ENCODE measurements around the gene MOGAT3.
A peak's percentile ranks its signal among the peaks of the same experiment; 100 is the strongest.

The MOGAT3 gene, protein sequence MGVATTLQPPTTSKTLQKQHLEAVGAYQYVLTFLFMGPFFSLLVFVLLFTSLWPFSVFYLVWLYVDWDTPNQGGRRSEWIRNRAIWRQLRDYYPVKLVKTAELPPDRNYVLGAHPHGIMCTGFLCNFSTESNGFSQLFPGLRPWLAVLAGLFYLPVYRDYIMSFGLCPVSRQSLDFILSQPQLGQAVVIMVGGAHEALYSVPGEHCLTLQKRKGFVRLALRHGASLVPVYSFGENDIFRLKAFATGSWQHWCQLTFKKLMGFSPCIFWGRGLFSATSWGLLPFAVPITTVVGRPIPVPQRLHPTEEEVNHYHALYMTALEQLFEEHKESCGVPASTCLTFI

DNA sequence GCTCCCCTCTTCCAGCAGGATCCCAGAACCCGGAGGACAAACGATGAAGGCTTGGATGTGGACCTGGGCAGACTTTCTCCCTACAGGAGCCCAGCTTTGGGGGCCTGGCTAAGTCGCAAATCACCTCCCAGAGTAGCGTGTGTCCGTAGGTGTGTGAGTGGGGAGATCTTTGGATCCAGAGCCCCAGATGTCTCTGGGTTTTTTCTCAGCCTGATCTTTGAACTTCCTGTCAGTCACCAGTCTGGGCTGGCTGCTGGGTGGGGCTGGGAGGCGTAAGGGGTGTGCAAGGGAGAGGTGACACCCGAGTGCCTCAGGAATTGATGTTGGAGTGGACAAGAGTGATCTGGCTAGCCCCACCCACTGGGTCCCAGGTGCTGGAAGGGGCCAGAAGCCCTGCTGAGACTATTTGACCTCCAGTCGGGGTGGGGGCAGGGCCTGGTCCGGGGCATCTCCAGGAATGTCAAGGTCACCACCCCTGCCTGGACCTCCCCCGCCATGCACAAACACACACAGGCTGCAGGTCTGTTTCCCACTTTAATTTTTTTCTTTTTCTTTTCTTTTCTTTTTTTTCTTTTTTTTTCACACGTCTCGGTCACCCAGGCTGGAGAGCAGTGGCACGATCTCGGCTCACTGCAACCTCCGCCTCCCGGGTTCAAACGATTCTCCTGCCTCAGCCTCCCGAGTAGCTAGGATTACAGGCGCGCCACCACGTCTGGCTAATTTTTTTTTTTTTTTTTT, at the start of gene MOGAT3:
TSS of gene MOGAT3 (minus strand) at position 175 of the 738 bp plus-strand sequence. CDS start 182 bp downstream, outside the sequence.
- no peak for DNase-seq

DNA sequence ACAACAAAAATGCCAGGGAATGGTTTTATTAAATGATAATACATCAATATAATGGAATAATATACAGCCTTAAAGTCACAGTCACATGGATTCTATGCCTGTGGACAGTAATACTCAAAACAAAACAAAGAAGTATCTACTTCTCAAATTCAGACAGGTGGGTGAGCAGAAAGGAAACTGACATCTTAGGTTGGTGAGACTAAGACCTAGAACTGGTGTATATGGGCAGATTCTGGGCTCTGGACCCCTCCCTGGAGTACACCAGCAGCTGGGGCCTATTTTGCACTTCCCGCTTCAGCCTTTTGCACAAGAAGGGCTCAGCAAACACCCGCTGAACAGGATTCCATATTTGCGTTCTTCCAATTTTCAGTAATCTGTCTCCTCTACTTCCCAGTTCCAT, 49.5 kb upstream of the MOGAT3 start:
- no peak for DNase-seq

DNA sequence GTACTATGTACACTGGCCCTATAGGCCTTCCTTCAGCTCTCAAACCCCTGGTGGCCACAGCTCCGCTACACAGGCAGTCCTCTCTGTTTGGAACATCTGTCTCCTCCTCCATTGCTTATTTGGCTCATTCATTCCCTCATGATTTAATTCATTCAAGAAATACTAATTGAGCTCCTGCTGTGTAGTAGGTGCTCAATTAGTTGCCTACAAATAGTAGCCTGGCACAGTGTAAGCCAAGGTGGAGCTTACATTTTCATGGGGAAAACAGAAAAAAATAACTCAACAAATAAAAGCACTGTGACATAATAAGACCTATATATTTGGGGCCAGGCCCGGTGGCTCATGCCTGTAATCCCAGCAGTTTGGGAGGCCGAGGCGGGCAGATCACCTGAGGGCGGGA, 47.4 kb upstream of the MOGAT3 start:
- DNase-seq, result no peak

DNA sequence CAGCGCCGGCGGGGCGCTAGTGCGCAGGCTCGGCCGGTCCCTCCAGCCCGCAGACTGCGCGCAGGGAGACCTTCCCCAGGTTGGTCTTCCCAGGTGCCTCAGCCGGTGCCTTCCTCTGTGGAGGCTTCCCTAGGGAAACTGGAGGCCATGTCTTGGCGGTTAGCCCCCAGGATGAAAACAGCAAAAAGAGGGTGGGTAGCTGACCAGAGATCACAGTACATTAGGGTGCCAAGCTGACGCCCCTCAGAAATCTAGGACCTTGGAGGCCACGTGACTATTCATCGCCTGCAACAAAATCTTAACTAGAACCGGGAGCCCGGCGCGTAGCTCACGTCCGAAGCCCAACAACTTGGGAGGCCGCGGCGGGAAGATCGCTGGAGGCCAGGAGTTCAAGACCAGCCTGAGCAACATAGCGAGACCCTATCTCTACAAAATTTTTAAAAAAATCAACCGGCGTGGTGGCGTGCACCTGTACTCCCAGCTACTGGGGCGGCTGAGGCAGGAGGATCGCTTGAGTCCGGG, 44.4 kb upstream of the MOGAT3 start:
- DNase-seq, result no peak

DNA sequence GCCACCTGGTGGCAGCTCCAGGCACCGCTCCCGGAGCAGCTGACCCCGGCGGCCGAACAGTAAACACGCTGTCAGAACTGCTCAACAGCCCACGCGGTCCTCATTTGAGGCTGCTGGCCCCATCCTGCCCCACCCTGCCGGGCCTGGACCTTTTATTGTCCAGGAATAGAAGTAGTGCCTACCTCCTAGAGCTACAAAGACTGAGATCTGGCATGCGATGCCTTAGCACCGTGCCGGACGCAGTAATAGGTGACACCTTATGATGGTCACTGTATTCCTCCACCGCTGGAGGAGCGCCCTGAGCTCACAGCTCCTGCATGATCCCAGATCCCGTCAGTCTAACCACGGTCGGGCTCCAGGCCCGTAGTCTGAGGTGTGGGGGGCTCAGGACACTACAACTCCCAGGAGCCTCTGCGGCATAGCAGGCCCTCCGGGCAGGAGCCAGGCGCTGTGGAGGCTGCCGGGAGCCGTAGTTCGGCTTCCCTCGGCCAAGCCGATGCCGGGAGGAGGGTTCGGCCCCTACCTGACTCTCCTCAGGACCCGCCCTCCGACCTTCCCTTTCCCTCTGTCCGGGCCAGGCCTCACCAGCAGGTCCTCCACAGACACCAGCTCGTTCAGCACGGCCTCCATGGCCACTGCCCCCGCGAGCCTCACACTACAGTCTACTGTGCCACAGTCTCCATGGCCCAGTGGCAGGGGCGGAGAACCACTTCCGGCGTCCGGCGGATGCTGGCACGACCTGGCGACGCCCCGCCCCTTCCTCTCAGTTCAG, 43.7 kb upstream of the MOGAT3 start, which contains the start of gene FIS1:
TSS of gene FIS1 (minus strand) at position 707 of the 772 bp plus-strand sequence. CDS start at position 630, 77 bp downstream.
- peak; percentile 60 to 100 (median 96) for DNase-seq

DNA sequence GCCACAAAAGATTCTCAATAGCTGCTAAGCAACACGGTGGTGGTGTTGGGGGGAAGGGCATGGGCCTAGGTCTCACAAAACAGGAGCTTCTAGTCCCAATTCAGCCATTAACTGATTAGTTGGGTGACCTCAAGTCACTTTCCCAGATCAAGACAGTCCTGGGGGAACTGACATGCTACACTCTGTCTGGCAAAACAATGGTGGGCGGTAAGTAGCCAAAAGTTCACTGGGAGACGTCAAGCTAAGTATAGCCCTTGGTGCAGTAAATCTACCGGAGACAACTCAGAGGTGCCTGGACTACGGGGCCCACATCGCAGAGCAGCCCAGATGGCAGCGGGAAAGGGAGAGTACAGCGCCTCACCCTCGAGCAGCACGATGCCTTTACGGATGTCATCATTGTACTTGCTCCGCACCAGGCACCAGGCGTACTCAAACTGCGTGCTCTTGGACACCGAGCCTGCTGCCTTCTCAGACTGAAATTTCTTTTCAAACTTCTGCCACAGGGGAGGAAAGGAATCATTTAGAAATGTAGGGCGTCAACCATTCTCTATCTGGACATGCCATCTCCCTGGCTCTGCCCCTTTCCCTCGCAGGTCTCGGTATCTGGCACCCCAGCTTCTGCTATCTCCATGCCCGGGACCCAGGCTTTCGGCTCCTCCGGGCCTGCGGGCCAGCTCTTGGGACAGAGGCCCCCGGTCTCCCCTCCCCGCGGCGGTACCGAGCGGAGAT, 43.0 kb upstream of the MOGAT3 start:
- DNase-seq, result peak in 4 of 58 donors; percentile 36 to 49 (median 38)

DNA sequence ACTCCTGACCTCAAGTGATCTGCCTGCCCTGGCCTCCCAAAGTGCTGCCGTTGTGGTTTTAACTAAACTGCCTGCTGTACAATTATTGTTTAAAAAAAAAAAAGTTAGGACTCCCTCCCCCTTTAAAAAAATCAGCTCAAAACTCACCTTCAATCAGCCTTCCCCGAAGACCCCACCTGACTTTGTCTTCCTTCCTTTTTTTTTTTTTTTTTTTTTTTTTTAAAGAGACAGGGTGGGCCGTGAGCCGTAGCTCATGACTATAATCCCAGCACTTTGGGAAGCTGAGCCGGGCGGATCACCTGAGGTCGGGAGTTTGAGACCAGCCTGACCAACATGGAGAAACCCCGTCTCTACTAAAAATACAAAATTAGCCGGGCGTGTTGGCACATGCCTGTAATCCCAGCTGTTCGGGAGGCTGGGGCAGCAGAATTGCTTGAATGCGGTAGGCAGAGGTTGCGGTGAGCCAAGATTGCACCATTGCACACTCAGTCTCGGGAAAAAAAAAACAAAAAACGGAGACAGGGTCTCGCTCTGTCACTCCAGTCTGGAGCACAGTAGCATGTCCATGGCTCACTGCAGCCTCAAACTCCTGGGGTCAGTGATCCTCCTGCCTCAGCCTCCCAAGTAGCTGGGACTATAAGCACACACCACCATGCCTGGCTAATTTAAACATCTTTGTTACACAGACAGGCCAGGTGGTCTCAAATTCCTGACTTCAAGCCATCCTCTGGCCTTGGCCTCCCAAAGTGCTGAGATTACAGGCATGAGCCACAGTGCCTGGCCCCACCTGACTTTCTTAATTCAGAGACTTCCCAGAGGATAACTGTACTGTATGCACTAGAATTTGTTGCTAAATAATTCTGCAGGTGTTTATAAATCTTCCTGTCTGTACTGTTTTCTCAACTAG, 40.9 kb upstream of the MOGAT3 start:
- no peak for DNase-seq

DNA sequence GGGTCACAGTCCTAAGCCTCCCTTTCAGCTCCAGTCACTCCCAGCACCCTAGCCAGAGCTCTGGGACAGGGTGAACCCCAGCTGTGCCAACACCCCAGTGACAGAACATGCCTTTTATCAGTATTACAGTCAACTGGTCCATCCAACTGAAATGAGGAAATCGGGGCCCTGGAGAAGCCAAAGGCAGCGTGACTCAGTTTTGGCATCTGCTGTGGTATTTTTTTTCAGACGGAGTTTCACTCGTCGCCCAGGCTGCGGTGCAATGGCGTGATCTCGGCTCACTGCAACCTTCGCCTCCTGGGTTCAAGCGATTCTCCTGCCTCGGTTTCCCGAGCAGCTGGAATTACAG, 40.2 kb upstream of the MOGAT3 start:
- DNase-seq, result no peak

DNA sequence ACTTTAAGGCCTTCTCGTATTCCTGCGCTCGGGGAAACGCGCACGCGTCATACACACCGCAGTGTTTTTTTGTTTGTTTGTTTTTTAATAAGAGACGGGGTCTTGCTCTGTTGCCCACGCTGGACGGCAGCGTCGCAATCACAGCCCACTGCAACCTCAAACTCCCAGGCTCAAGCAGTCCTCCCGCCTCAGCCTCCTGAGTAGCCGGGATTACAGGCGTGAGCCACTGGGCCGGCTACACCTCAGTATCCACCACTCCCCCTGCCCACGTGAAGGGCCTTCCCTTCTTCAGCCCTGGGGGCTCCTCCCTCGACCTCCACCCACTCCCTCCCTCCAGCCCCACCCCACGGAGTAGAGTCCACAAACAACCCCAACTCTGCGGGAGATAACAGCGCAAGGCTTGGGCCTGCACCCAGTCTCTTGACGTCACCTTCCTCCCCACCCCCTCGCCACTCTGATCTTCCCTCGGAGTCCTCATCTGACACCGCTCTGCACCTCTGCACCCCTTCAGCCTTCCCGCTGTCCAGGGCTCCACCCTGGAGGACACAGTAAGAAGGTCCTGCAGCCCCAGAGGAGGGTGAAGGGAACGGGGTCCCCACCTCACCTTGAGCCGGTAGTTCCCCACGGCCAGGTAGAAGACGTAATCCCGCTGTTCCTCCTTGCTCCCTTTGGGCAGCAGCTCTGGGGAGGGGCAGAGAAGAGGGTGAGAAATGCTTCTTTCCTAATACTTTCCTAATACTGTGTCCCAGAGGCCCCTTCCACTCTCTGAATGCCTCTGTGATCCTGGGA, 39.6 kb upstream of the MOGAT3 start:
- DNase-seq, result no peak

DNA sequence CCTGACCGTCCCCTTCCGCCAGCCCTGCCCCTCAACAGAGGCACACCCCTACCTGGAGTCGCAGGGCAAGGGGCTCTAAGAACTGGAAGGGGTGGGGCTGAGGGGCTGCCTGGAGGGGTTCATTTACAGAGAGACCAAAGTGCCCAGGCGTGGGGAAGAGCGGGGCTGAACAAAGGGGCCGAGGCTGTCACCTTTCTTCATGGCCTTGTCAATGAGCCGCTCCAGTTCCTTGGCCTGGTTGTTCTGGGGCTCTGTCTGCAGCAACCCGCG, 39.0 kb upstream of the MOGAT3 start:
- DNase-seq, result no peak

DNA sequence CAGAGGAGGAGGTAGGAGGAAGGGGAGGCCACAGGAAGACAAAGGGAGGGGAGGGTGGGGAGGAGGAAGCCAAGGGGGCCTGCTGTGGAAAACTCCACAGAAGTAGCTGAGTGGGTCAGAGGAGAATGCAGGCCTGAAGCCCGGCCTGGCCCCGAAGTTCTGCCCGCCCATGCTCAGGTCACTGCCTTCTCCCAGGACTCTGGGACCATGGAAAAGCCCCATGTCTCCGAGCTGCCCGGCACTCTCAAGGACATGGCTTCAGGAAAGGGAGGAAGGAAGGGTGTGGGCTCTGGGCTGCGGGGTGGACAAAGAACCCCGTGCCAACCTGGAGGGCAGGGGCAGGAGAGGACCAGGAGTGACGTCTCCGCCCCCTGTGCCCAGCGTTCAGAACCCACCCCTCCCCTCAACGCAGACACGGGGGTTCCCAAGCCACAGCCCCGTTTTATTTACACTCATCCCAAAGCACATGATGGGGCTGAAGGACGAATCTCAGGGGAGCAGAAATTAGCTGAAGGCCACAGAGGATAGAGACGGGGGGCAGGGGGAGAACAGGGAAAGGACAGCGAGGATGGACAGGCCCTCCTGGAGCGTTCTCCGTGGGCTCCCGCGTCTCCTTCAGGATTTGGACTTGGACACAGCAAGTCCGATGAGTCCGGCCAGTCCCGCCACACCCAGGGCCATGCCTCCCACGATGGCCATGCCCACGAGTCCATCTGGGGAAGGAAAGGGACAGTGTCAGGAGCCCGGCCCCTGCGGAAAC, 38.5 kb upstream of the MOGAT3 start:
- no peak for DNase-seq

DNA sequence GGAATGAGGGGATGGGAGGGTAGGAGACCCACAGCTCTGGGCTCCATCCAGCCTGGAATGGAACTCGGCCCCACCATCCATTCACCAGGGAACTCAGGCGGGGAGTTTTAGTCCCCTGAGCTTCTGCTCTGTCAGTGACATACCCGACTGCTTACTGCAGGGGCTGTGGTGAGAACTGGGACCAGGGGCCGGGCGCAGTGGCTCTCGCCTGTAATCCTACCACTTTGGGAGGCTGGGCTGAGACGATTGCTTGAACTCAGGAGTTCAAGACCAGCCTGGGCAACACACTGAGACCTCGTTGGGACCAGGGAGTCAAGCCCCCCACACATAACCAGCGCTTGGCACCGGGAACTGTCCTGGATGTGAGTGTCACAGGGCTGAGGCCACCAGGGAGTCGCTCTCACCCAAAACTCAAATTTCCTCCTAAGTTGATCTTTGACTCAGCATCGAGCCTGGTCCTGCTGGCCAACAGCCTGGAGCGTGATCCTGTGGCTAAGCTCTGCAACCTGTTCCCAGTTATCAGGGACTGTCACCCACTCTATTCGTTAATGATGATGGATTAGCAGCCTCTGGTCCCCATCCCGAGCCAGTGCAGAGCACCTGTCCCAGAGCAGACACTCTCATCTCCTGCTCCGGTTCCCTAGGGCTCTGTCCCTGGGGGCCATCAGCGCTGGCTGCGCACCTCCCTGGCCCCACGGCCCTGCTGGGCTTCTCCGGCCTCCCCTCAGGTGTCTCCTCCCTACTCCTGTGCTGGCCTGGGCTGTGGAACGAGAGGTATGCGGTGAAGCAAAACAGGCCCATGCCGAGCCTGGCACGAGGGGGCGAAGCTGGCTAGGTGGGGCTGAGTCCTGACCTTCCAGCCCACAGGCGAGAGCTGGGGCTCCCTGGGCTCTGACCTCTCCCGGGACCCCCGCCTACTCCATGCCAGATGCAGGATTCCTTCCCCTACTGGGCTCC, 37.7 kb upstream of the MOGAT3 start:
- no peak for DNase-seq

DNA sequence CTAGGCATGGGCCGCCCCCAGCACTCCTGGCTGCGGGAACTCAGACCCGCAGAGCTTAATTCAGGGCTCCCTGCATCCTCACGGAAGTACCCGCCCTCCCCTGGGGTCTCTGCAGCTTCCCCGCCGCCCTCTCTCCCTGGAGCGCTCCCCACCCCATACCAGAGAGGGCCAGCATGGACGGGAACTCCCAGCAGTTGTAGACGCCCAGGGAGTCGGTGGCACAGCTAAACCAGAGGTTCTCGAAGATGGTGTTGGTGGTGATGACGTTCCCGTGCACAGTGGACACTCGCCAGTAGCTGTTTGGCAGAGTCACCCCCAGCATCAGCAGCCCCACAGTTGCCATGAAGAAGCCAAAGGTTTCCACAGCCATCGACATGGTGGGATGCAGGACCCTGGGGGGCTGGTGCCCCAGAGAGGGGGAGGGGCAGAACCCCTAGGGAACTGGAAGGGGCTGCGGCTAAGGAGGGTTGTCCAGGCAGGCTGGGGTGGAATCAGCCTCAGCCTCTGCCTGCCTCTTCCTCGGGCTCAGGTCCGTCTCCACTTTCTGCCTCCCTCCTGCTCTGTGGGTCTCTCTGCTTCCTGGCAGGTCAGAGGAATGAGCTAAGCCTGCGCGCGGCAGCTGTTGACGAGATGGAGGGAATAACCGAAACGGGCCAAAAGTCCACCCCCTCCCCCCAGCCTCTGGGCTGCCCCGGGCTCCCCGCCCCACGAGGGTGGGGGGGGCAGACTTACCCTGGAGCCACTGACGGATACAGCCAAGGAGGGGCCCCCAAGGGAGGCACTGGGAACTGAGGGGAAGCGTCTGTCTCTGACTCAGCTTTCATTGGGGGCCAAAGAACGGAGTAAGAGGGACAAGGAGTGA, 36.6 kb upstream of the MOGAT3 start, which contains the start of gene CLDN15:
TSS of gene CLDN15 (minus strand) at position 597 of the 862 bp plus-strand sequence. CDS start at position 376, 221 bp downstream.
- peak in 6 of 58 donors; percentile 4 to 36 (median 30) for DNase-seq

DNA sequence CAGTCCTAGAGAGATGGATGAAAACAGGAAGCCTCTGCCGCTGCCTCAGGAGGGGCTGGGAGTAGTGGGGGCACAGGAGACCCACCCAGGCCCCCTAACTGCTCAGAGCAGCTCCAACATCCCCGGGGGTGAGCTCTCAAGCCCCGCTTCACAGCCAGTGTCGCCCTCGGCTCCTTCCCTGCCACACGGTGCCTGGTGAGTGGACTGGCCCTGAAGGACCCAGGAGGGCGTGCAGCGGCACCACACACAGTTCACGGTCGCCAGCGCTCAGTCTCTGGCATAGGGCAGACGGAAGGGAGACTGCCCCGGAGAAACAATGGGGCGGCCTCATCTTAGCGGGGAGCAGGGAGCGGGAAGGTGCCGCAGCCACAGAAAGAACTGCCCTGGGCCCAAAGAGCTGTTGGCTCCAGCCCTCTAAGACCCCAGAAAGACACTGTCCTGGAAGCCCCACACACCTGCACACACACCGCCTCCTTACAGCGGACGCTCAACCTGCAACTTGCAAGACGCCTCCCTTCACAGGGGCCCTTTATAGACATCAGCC, 35.5 kb upstream of the MOGAT3 start:
- no peak for DNase-seq

DNA sequence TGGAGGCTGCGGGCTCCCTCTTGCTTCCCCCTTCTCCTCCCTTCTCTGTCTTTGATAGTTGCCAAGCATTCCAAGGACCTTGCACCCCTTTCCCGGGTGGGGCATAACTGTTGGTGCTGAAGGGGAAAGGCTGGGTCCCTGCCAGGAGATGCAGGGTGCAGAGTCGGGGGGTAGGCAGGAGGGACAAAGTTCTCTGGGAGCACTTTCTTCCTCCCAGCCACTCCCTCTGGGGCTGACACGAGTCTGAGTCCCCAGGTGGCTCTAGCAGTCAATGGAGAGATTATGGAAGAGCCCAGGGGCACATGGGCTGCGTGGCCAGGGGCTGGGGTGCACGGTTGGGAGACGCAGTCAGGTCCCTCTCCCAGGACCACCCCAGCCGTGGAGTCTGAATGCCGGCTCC, 34.7 kb upstream of the MOGAT3 start:
- no peak for DNase-seq

DNA sequence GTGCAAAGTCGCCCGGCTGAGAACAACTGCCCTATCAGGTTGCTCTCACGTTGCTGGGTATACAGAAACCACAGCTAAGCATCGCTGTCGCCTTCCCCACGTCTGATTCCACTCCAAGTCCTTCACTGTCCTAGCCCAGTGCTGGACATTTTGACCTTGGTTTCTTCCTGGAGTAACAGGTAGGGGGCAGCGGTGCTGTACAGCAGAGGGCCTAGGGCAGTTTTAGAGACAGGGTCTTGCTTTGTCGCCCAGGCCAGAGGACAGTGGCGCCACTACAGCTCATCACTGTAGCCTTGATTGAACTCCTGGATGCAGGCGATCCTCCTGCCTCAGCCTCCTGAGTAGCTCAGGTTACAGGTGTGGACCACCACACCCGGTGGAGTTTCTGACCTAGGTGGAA, 34.2 kb upstream of the MOGAT3 start:
- no peak for DNase-seq

Data from anterior cingulate cortex (tissue), 58 donors.